SIG-M5 treated with dmso at 0.1 percent for 504 hours (cell line): ENCODE data around the gene BNC2.

ENCODE experiments used
- DNase-seq: peaks from one replicate; lab custom pipeline; 2025; ENCODE audit not compliant: unreplicated experiment; lab: John Stamatoyannopoulos, UW

BNC2 gene

GRCh38 chr9:16385590-16385989, 484.9 kb downstream of the BNC2 start:
- DNase-seq: no peak

- no peak for DNase-seq
Measured at GRCh38 chr9:16384993-16385392, 485.5 kb downstream of the BNC2 start.

- no peak for DNase-seq
Measured at GRCh38 chr9:16377311-16377710, 493.2 kb downstream of the BNC2 start.

- no peak for DNase-seq
Measured at GRCh38 chr9:16371306-16371705, 499.2 kb downstream of the BNC2 start.

- no peak for DNase-seq
Measured at GRCh38 chr9:16370647-16371046, 499.8 kb downstream of the BNC2 start.

GRCh38 chr9:16369427-16369826, 501.0 kb downstream of the BNC2 start:
- DNase-seq: no peak

GRCh38 chr9:16368237-16369087, 502.0 kb downstream of the BNC2 start:
- no peak for DNase-seq

GRCh38 chr9:16367605-16368231, 502.8 kb downstream of the BNC2 start:
- DNase-seq: no peak

GRCh38 chr9:16364347-16364746, 506.1 kb downstream of the BNC2 start:
- DNase-seq: no peak

GRCh38 chr9:16363916-16364315, 506.6 kb downstream of the BNC2 start:
- no peak for DNase-seq

GRCh38 chr9:16363073-16363781, 507.2 kb downstream of the BNC2 start:
- DNase-seq: no peak

- DNase-seq: no peak
Measured at GRCh38 chr9:16361939-16362338, 508.5 kb downstream of the BNC2 start.

- DNase-seq: no peak
Measured at GRCh38 chr9:16361118-16361517, 509.4 kb downstream of the BNC2 start.

GRCh38 chr9:16360247-16360646, 510.2 kb downstream of the BNC2 start:
- DNase-seq: no peak
